ENCODE data around the gene MTHFD1L.

Gene MTHFD1L

DNA sequence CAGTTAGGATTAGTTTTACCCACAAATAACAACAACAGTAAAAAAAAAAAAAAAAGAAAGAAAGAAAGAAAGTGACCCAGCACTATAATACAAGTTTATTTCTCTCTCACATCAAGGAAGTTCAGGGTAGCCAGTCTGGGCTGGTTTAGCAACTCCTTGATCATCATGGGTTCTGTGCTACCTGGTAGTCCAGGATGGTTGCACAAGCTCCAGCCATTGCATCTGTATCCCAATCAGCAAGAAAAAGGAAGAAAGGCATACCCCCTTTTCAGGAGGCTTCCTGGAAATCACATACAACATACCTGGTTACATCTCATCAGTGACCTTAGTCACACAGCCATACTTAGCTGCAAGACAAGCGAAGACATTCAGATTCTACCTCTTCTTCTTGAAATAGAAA is 128.5 kb downstream of the MTHFD1L start:
- no peak for FAIRE-seq

DNA sequence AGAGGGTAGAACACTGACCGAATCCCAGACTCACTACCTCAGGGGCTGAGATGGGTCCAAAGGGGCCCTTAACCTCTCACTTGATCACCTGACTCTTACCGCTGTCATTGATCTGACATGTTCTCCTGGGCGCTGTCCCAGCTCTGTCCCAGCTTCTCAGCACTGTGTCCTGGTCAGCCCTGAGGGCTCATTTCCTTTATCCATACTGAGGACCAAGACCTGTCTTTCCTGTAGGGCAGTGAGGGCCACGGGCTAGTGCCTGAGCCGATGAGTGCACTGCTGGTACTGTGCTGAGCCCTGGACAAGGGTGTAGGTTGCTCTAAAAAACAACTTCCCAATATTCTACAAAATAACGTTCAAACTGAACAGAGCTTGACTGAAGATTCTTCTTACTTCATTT is 131.5 kb downstream of the MTHFD1L start:
- no peak for FAIRE-seq

DNA sequence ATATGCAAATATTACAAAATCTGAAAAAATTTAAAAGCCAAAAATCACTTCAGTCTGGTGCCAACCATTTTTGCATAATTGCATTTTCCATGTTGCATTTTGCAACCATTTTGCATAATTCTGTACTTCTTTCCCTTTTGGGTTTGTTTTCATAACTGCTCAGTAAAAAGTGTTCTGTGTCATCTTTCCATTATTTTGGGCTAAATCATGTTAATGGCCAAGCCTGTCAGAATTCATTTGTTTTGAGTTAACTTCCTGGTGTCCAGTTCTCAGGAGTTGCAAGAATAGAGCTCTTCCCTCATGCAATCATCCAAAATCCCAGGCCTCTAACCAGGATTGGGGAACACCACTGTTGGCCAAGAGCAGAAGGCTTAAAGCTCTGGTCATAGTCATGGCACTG is 133.6 kb downstream of the MTHFD1L start:
- no peak for FAIRE-seq

DNA sequence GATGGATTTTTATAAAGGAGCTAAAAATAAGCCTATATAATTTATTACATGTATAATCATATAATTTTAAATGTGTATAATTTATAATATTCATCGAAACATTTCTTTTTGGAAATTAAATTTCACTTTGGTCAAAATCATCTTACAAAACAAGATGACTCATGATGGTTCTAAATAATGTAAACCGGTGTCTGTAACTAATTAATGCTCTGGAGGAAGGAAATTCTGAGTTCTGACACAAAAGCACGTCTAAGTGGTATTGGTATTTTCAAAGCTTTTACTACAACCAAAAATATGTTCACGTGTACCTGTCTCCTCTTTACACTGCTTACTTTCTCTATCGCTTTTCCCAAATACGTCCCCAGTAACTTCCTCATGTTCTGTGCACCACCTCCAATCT is 134.1 kb downstream of the MTHFD1L start:
- no peak for FAIRE-seq

DNA sequence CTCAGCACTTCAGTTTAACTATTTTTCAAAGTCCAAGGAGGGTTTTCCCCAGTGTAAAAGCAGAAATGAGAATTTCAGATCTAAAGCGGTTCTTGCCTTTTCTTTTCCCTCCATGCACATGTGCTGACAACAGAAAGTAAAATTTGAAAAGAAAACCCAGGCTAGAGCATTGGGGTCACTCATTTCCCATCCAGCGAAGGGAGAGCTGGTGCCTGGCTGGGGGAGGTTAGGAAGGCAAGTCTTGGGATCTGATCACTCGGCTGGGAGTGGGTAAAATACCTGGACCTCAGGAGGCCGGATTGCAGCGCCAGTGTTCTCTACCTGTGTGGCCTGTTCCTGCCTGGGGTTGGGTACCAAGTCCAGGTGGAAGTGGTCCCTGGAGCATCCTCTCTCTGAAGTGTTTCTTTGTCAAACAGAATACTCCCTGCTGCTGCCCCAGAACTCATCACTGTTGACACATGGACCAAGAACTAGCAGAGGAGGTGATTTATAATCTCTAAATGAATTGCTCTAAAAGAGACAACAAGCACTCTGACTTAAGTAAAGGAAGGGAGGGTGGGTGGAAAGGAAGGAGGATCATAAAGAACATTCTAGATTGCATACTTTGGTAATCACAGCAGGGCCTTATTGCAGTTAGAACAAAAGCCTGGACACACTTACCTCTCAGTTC is 136.0 kb downstream of the MTHFD1L start:
- no peak for FAIRE-seq

DNA sequence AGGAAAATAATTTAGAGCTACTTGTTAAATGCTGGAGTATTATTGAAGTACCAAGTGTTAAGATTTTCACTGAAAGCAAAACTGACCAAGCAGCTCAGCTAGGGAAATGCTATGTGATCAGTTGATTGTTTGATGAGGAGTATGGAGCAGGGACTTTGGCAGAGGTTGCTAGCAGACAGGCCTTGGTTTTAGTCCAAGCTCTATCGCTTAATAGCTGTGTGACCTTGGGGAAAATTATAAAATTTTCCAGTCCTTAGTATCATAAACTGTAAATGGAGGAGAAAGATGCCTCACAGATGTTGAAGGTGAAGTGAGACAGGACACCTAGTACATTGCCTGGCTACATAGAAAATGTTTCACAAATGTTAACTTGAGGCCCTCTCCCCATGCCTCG is 136.6 kb downstream of the MTHFD1L start:
- no peak for FAIRE-seq

DNA sequence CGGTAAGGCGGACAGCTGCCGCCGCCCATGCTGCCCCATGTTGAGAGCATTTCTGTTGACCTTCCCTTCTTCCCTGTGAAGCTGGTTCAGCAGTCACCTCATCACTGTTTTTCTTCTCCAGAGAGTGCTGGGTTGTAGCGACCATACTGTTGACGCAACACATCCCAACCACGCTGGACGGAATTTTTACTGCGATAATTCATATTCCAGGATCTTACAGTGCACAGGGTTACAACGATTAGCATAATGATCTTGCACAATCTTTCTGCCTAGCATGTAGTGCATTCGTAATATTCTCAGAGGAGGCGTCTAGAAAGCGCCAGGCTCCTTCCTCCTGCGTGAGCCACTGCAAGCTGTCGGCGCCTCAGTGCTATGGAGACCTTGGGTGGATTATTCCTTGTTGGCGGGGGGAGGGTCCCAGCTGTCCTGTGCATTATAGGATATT is 137.0 kb downstream of the MTHFD1L start:
- no peak for FAIRE-seq

DNA sequence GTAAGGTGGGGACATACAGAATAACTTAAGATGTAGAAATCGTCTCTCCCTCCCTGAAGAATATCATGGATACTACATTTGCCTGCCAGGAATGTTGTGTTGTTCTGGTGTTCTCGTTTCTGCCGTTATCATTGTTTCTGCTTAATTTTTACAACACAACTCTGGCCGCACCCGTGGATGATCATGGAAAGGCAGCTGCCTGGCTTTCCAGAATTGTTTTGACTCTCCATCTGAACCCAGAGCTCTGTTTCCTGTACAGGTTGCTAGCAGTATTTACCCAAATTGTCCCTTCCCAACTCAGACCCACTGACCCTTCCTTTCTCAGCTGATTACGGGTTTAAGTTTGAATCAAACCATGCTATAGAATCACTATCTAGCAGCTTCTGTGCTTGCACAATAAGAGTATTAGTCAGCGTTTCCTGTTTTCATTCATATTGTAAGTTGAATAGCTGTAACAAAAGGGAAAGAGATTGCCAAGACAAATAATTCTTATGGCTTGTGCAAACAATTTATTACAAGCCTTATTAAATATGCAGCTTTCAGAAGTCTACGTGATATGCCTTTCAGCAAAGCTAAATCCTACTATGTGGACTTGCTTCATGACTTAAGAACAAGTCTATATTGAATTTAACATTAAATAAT is 139.0 kb downstream of the MTHFD1L start:
- FAIRE-seq, result no peak

DNA sequence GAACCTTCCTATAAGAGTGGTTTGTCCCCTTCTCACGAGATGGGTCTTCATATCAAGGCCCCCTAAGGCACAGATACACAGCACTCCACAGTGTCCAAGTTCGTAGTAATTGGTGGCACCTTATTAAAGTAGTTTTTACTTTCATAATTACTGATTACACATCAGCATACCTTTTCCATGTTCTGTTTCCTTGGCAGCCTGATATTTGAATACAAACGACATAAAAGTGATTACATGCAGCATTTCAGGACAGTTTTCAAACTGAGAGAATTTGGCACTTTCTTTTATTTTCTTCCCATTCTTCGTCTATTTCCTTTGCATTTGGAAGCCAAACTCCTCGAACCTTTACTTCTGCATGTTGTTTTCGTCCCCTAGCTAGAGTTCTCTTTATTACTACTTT is 139.7 kb downstream of the MTHFD1L start:
- no peak for FAIRE-seq

DNA sequence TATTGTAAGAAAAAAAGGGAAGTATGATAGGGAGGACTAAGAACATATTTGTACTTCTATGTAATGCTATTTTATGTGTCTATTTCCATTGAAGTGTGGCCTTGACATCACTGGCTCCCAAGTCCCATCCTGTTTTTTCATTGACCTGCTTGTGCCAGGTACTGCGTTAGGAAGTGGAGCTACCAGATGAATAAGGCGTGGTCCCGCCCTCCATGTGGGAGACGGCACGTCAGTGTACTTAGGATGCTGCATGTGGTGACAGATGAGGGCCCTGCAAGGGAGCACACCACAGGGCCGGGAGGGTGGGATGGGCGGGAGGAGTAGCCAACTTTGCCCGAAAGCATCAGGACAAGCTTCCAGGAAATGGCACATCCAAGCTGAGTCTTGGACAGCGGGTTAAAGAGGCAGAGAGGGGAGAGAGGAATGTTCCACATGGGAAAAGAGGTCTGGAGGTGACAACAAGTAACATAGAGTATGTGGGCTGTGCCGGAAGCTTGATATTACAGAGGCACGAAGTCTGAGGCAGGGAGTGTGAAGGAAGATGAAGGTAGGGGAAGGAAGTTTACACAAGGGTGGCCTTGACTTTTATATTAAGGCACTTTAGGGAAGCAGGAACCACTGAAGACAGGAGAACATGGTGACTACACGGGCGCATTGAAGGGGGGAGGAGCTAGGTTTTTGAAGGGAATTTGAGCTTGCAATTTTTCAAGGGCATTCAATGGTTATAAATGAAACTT is 140.6 kb downstream of the MTHFD1L start:
- FAIRE-seq, result no peak

DNA sequence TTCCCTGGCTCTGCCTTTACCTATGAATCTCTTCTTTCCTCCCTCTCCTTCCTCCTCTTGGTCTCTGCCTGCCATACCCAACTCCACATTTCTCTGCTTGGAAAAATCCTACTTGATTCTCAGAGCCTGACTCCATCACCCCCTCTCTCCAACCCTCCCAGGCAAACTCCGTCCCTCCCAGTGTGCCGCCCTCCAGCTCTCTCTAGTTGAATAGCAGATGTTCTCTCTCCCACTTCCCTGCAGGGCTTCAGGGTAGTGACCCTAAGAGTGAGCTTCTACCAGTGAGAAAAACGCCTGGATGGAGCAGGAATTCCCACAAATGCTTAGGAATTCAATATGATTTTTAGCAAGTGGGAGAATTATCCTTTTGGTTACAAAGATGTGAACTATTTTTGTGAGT is 141.6 kb downstream of the MTHFD1L start:
- no peak for FAIRE-seq

DNA sequence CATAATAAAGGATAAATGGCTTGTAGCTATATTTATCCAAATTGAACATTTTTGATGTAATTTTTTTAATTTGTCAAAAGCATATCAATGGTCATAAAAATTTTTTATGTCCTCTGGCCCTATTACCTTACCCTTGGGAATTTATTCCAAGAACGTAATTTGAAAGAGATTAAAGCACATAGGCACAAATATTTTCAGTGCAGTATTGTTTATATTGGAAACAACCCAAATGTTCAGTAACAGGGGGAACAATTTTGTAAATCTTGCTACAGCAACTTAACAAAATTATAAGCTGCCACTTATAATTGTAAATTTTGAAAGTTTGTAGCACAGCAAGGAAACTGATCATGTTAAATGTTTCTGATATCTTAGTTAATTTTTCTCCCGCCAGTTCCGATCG is 142.4 kb downstream of the MTHFD1L start:
- no peak for FAIRE-seq

DNA sequence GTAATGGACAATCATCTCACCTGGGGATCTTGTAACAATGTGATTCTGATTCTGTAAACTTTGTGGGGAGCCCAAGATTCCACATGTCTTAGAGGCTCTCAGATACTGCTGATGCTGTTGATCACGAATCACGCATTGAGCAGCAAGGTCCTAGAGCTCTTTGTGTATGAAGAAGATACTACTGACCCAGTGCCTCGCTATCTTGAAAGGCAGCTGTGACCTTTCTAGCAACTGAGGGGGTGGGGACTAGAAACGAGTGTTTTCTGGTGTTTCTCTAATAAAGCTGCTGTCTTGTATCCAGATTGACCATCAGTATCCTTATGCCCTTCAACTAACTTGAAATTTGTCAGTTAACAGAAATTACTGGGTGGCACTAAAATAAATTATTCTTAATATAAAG is 142.9 kb downstream of the MTHFD1L start:
- no peak for FAIRE-seq

DNA sequence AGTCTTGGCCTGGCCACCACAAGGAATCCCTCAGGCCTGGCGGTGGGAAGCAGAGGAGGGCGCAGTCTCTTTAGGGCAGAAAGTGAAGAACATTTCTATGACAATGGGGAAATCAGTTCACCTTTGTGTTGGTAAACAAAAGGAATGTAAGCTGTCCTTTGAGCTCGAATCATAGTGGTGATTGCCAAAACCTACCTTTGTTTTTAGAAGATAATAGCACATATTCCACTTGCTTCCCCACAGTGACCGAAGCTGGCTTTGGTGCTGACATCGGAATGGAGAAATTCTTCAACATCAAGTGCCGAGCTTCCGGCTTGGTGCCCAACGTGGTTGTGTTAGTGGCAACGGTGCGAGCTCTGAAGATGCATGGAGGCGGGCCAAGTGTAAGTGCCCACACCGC is 144.1 kb downstream of the MTHFD1L start:
- FAIRE-seq, result no peak

DNA sequence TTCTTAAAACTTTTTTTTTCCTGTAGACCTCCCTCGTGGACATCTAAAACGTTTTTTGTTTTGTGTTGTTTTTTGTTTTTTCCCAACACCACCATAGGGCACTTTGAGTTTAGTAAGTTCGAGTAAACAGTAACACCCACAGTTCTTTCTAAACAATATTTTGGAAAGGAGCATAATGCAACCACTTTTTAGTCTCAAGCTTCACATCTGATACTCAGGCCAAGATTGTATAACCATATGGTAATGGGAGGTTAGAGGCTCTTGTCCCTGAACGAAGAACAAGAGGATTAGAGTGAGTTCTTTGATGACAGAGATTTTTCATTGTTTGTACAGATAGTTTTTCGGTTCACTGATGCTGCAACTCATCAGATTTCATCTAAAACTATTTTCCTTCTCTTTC is 144.6 kb downstream of the MTHFD1L start:
- FAIRE-seq, result no peak

DNA sequence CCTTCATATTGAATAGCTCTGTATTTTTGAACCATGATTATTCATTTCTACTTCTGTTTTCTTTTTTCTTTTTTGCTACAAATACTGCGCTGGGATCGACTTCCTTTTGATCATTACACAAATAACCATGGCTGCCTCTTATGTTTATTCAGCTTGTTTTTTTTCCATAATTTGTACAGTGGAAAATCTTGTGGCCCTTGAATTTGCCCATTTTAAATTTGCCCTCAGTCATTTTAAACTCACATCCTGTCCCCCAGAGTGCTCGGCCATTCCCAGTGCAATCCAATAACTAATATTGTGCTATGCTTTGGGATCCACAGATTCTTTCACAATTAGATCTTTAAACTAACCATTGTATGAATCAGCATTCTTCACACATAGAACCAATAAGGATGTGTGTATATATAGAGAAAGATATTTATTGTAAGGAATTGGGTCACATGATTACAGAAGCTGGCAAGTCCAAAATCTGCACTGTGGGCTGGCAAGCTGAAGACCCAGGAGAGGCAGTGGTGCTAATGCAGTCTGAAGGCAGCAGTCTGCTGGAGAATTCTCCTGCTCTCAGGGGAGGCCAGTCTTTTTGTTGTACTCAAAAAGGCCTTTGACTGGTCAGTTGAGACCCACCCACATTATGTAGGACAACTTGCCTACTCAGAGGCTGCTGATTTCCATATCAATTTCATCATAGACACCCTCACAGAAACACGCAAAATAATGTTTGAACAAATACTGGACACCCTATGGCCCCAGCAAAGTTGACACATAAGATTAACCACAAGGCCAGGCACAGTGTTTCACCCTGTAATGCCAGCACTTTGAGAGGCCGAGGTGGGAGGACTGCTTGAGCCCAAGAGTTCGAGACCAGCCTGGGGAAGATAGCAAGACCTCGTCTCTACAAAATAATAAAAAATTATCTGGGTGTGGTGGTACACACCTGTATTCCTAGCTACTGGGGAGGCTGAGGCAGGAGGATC is 147.1 kb downstream of the MTHFD1L start:
- FAIRE-seq, result no peak

DNA sequence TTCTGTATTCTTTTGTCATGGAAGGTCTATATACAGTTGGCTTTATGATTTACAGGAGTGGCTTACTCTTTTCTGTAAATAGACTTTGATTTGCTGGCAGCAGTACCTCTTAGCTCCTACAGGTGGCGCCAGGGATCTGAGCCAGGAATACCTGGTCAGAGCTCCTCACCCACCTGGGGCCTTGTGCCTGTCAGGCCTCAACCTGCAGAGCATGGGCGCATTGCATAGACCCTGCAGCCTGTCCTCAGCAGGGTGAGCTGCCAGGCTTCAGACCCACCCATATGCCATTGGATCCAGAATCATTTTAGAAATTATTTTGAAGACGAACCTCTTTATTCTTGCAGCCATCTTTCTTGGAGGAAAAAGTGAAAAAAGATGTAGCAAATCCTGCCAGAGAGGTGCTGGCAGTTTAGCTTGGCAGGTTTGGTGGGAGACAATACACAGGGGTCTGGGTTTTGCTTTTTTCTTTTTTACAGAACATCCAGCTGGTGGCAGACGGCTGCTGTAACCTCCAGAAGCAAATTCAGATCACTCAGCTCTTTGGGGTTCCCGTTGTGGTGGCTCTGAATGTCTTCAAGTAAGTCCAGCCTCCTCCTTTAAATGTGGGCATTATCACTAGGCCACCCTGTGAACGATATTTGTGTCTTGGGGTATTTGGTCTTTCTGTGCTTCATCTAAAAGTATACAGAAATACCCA is 149.1 kb downstream of the MTHFD1L start:
- no peak for FAIRE-seq

DNA sequence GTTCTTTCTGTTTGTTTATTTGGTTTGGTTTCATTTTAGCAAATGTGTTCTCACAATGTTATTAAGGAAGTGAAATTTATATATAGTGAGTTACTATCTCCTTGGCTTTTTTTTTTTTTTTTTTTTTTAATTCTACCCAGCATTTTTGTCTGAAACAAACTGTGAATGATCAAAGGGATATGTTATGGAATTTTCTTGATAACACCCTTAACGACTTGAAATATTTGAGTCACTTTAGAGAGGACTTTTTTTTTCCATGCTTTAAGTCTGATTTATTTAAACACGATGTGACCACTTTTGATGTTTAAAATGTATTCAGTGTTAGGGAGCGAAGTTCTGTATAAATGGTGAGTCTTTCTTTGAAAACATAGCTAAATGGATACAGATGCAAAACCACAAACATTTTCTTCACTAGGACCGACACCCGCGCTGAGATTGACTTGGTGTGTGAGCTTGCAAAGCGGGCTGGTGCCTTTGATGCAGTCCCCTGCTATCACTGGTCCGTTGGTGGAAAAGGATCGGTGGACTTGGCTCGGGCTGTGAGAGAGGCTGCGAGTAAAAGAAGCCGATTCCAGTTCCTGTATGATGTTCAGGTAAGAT is 149.7 kb downstream of the MTHFD1L start:
- no peak for FAIRE-seq

DNA sequence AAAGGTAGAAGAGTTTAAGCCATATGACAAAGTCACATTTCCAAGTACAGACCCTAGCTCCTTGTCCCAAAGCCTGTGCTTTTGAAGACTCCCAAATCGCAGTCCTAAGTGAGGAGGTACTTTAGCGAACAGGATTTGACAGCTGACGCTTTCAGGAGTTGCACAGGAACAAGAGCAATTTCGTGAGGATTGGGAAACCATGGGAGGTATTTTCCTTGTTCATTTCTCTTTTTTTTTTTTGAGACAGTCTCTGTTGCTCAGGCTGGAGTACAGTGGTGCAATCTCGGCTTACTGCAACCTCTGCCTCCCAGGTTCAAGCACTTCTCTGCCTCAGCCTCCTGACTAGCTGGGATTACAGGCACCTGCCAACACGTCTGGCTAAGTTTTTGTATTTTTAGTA is 150.6 kb downstream of the MTHFD1L start:
- no peak for FAIRE-seq

DNA sequence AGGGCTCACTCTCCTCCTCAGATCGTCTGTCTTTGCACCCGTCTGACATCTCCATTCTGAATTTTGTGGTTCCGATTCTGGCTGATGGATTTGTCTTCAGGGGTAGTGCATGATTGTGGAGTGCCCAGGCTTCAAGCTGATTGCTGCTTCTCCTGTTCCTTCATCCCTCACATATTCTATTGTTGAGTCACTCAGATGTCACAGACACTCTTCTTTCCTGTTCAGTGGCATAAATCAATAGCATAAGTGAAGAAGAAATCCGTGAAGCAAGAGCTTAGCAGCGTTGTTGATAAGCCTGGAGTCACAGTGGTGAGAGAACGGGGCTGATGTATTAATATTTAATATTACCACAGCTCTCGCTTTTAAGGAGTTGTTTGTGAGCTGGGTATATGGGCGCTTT is 152.5 kb downstream of the MTHFD1L start:
- no peak for FAIRE-seq

DNA sequence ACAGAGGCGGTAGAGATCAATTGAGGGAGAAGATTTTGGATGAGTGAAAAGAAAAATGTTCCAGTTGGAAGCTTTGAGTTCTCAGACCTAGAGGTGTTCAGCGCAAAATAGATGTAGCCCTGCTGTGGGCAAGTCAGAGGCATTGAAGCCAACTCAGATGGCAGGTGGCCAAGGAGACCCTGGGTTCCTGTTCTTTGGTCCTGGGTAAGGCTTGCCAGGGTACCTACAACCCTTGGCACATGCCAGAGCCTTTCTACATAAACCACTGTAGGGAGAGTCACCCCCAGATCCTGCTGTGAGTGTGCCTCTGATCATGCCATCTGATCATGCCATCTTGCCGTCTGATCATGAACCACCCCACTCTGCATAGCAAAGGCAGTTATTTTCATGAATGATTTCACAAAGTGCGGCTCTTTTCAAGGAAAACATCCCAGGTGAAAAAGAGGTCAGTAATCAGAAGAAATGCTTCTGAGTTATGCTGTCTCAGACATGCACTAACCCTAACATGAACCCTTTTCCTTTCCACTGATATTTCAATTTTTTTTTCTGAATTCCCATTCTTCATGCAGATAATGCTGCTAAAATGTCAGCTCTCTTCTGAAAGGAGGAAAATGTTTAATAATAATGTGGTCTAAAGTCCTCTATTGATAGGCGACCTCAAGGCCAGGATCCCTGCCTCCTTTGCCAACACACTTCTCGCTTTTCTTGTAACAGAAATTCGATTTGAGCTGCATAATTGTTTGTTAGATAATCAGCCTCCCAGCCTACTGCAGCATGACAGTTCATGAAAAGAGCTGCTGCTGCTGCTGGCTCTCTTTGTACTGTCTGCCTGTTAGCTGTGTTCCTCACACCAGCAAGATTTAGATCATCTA is 153.6 kb downstream of the MTHFD1L start:
- FAIRE-seq, result no peak
